Panc1 (cell line): ENCODE data around the gene TTC23L. TPM values are rescaled to one million over a fixed set of nuclear protein-coding genes. Genes with fewer than 3 reads are reported as not detected.

ENCODE experiments used
- ATAC-seq: fragments of 200-7000 bp; cut with Tn5 transposase; 2 replicates; pipeline ENCODE4 v1.9.1; 2020; ENCODE audit warnings: mild to moderate bottlenecking, moderate library complexity
- BruUV-seq: library from RNA; stranded (reverse); fragments of 400-500 nt; replicated peaks from 2 replicates; lab custom pipeline; 2021; lab: Mats Ljungman, UMichigan
- CTCF ChIA-PET: fragments of 300-600 bp; sonication (Branson Sonifier 250); formaldehyde crosslinking; loops from one replicate; lab custom pipeline; 2022; ENCODE audit warnings: antibody characterized with exemption; lab: Charles Lee
- POLR2A ChIA-PET: fragments of 300-600 bp; sonication (Branson Sonifier 250); formaldehyde crosslinking; loops from one replicate; lab custom pipeline; 2022; ENCODE audit warnings: antibody characterized with exemption; lab: Charles Lee
- DNase-seq: peaks from one replicate; pipeline ENCODE4 v3.0.0-alpha.2; 2010; ENCODE audit warnings: low read depth, low spot score
- H3K27ac ChIP-seq: 2 replicates; pipeline ENCODE4 v1.5.1; 2011; ENCODE audit warnings: mild to moderate bottlenecking, low read length, inconsistent platforms
- H3K27me3 ChIP-seq: fragments of 200-500 bp; sonication (Bioruptor generic); 2 replicates; pipeline ENCODE4 v1.6.0; 2014; ENCODE audit warnings: low read length, inconsistent platforms; ENCODE audit not compliant: control insufficient read depth, insufficient read depth
- H3K36me3 ChIP-seq: fragments of 200-500 bp; sonication (Bioruptor generic); 2 replicates; pipeline ENCODE4 v1.5.1; 2014; ENCODE audit warnings: inconsistent platforms, mild to moderate bottlenecking, low read length, moderate library complexity; ENCODE audit not compliant: control insufficient read depth, insufficient read depth
- H3K4me1 ChIP-seq: 2 replicates; pipeline ENCODE4 v1.5.1; 2011; ENCODE audit warnings: inconsistent platforms, mild to moderate bottlenecking, low read length, moderate library complexity; ENCODE audit not compliant: control insufficient read depth, insufficient read depth
- H3K4me3 ChIP-seq, 2 experiments: 2 replicates each; pipeline ENCODE4 v1.5.1; 2011 to 2012; ENCODE audit warnings: low read depth in 2 of 2, low read length in 2 of 2, mild to moderate bottlenecking in 2 of 2, inconsistent platforms in 1 of 2, moderate library complexity in 1 of 2
- H3K9me3 ChIP-seq: fragments of 200-500 bp; sonication (Bioruptor generic); 2 replicates; pipeline ENCODE4 v1.5.1; 2014; ENCODE audit warnings: low read depth, mild to moderate bottlenecking, inconsistent platforms, low read length, moderate library complexity; ENCODE audit not compliant: control insufficient read depth, insufficient read depth
- CTCF ChIP-seq: fragments of 450-650 bp; IDR thresholded peaks from 2 replicates; pipeline ENCODE4 v1.5.1; 2017; ENCODE audit warnings: mild to moderate bottlenecking
- POLR2AphosphoS5 ChIP-seq: IDR thresholded peaks from 2 replicates; pipeline ENCODE4 v1.6.1; 2012; ENCODE audit warnings: mild to moderate bottlenecking, low read depth, low read length, moderate library complexity
- REST ChIP-seq, 2 experiments: IDR thresholded peaks; 2 replicates each; pipeline ENCODE4 v1.6.1; 2011 to 2012; ENCODE audit warnings: low read depth in 2 of 2, control low read depth in 1 of 2, low read length in 1 of 2, mild to moderate bottlenecking in 1 of 2, moderate library complexity in 1 of 2; ENCODE audit not compliant: insufficient read depth in 1 of 2
- SIN3A ChIP-seq: IDR thresholded peaks from 2 replicates; pipeline ENCODE4 v1.6.1; 2012; ENCODE audit warnings: low read depth, mild to moderate bottlenecking, low read length, moderate library complexity, borderline replicate concordance; ENCODE audit not compliant: insufficient read depth
- TCF7L2 ChIP-seq: IDR thresholded peaks from 2 replicates; pipeline ENCODE4 v1.6.1; 2011; ENCODE audit warnings: mild to moderate bottlenecking, low read depth, low read length, inconsistent platforms
- in situ Hi-C: cut with HindIII; loops from 2 replicates; pipeline ENCODE4 v1.10.0; 2016; ENCODE audit warnings: low sequenced_read_pairs, low pct_unique_long_range_greater_than_20kb
- intact Hi-C: fragments of 100-400 bp; cut with micrococcal nuclease; formaldehyde crosslinking; loops from one replicate; pipeline ENCODE4 v1.10.0; 2022; ENCODE audit not compliant: unreplicated experiment
- total RNA-seq: library from RNA; stranded (reverse); gene quantifications from one replicate; pipeline ENCODE4 v1.2.1, GENCODE V29; 2021; ENCODE audit not compliant: unreplicated experiment

Gene TTC23L
- total RNA-seq, 1 experiment from 2014 or later, result not detected

GRCh38 chr5:34835664-34836063, 3.3 kb upstream of the TTC23L start:
- Histone ChIP-seq H3K36me3 (no peaks in the 10 kb centered on the region), H3K4me1 (no peaks in the 10 kb centered on the region), H3K27me3 (no peaks in the 10 kb centered on the region), H3K27ac (no peak overlapping the region), H3K4me3 (no peak overlapping the region), H3K9me3 (no peaks in the 10 kb centered on the region)
- CTCF ChIA-PET, result no interaction called here
- POLR2A ChIA-PET, result no interaction called here
- TF ChIP-seq REST (IDR thresholded peaks at IDR 0.05; ENCODE audit: insufficient read depth in 1 of 2, low read depth in 2 of 2, low read length in 1 of 2) (no peak), POLR2AphosphoS5 (no peak), CTCF (no peak), TCF7L2 (no peak), SIN3A (no peak)
- ATAC-seq, result no peak
- no TSS peak for BruUV-seq
- no peak for DNase-seq
- in situ Hi-C loops, result no loop called here
- intact Hi-C loops, result no loop called here

DNA sequence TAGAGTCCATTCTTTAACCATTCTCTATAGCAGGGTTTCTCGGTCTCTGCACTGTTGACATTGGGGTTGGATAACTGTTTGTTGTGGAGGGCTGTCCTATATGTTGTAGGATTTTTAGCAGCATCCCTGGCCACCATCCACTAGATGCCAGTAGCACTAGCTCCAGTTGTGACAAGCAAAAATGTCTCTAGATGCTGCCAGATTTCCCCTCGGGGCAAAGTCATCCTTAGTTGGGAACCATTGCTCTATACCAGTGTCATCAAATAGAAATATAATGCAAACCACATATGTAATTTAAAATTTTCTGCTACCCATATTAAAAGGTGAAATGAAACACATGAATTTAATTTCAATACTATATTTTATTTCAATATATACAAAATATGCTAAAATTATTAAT, 2.9 kb downstream of the TTC23L start:
- ATAC-seq, result no peak
- TF ChIP-seq SIN3A (no peak), POLR2AphosphoS5 (no peak), CTCF (no peak), REST (IDR thresholded peaks at IDR 0.05; ENCODE audit: insufficient read depth in 1 of 2, low read depth in 2 of 2, low read length in 1 of 2) (no peak), TCF7L2 (no peak)
- ChIA-PET CTCF (no interaction called here), POLR2A (no interaction called here)
- no TSS peak for BruUV-seq
- Histone ChIP-seq H3K9me3 (no peaks in the 10 kb centered on the region), H3K27me3 (no peaks in the 10 kb centered on the region; the same call in 1 of the 2 replicates), H3K27ac (no peak overlapping the region), H3K36me3 (no peaks in the 10 kb centered on the region), H3K4me1 (no peaks in the 10 kb centered on the region), H3K4me3 (no peak overlapping the region)
- no peak for DNase-seq
- intact Hi-C loops, result no loop called here
- in situ Hi-C loops, result no loop called here
